ENCODE data around the gene SEC23B. TPM values are rescaled to one million over a fixed set of nuclear protein-coding genes. Genes with fewer than 3 reads are reported as not detected.

SEC23B gene
- total RNA-seq, 6 donors from 2014 or later = 21.3 to 74.3 (median 64.2) TPM

DNA sequence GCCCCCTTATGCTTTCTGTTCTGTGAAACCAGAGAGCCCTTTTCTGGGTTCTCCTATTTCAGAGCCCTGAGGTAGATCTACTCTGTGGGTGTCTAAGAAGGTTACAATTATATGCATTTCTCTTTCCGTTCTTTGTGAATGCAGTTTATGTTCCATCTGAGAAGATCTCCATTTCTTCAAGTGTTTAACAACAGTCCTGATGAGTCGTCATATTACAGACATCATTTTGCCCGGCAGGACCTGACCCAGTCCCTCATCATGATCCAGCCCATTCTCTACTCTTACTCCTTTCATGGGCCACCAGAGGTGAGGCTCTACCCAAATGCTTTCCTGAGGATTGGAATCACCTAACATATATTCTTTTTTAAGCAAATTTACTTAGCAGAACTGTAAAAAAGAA lies 40.7 kb downstream of the SEC23B start:
- H3K4me1 ChIP-seq = no peaks in the 10 kb centered on the region
- H3K27ac ChIP-seq = no peak overlapping the region
- no peak overlapping the region for H3K4me3 ChIP-seq
- ATAC-seq (ENCODE audit: low FRiP score in 2 of 2) (no peak), DNase-seq (no peak)
- H3K27me3 ChIP-seq = no peaks in the 10 kb centered on the region
- WGBS, 2 donors = 97 to 98% methylated on average over 3 of the region's 3 CpGs
- H3K36me3 ChIP-seq = peaks cover 10 to 100% (median 73%) of the 10 kb centered on the region in 4 donors
- no peak for TF ChIP-seq POLR2A (IDR thresholded peaks at IDR 0.05)
- TF ChIP-seq, protein P1, sequence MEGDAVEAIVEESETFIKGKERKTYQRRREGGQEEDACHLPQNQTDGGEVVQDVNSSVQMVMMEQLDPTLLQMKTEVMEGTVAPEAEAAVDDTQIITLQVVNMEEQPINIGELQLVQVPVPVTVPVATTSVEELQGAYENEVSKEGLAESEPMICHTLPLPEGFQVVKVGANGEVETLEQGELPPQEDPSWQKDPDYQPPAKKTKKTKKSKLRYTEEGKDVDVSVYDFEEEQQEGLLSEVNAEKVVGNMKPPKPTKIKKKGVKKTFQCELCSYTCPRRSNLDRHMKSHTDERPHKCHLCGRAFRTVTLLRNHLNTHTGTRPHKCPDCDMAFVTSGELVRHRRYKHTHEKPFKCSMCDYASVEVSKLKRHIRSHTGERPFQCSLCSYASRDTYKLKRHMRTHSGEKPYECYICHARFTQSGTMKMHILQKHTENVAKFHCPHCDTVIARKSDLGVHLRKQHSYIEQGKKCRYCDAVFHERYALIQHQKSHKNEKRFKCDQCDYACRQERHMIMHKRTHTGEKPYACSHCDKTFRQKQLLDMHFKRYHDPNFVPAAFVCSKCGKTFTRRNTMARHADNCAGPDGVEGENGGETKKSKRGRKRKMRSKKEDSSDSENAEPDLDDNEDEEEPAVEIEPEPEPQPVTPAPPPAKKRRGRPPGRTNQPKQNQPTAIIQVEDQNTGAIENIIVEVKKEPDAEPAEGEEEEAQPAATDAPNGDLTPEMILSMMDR (IDR thresholded peaks at IDR 0.05) = no peak
- TF ChIP-seq POLR2AphosphoS5 (IDR thresholded peaks at IDR 0.05) = no peak
- TF ChIP-seq EP300 (IDR thresholded peaks at IDR 0.05) = no peak
- no peaks in the 10 kb centered on the region for H3K9me3 ChIP-seq

DNA sequence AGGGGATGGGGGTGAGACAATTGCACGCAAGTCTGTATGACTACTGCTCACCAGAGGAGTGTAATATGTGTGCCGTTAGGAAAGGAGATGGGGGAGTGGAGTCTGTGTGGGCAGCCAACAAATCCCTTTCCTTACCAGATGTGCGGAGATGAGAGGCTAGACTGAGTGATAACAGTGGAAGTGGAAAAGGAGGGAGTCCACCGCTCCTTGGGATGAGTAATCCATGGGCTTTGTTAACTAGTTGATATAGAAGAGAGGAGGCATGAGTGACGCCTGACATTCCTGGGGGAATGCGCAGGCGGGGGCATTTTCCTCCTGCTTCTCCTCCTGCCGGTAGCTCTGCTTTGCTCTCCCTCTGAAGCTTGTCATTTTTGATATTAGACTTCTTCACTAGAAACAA lies 46.0 kb downstream of the SEC23B start:
- no peak for ATAC-seq (ENCODE audit: low FRiP score in 2 of 2)
- 98% methylated on average over 8 of the region's 8 CpGs for WGBS, 2 donors
- H3K27me3 ChIP-seq = no peaks in the 10 kb centered on the region
- H3K4me1 ChIP-seq = no peaks in the 10 kb centered on the region
- H3K9me3 ChIP-seq = no peaks in the 10 kb centered on the region
- peaks cover 21 to 97% (median 63%) of the 10 kb centered on the region in 4 donors for H3K36me3 ChIP-seq
- no peak overlapping the region for H3K4me3 ChIP-seq
- no peak for DNase-seq
- H3K27ac ChIP-seq = no peak overlapping the region
- no peak for TF ChIP-seq EP300 (IDR thresholded peaks at IDR 0.05)
- TF ChIP-seq POLR2AphosphoS5 (IDR thresholded peaks at IDR 0.05) = no peak
- TF ChIP-seq, protein P1 (IDR thresholded peaks at IDR 0.05) = no peak
- TF ChIP-seq POLR2A (IDR thresholded peaks at IDR 0.05) = no peak

DNA sequence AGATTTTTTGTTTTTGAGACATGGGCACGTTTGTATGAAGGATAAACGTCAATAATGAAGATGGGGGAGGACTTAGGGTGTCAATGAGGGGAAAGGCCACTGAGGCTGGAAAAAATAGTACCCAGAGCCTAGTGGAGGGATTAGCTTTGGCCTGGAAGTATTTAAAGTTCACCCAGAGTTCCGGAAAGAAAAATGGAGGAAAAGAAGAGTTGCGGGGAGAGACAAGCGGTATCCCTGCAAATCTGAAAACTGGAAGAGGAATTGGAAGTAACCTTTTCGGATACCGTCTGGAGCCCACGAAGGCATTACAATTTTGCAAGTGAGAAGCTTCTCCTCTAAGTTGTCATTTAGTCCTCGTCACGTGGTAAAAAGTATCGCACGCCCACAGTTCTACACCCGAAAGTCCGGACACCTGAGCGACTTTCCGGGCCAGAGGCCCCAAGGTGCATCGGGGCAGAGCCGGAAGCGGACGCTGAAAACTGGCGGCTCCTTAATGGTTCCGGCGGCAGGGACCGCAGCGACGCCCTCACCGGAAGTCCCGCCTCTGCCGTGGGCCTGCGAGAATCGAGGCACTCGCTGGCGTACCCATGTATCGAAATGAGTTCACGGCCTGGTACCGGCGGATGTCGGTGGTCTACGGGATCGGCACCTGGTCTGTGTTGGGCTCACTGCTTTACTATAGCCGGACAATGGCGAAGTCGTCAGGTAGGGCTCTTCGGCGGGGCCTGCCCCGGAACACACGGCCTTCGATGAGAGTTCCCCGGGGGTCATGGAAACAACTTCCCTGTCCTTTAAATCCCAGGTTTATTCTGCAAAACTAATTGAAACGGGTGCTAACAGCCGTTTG lies 59.4 kb downstream of the SEC23B start, which contains the start of gene SMIM26:
Gene SMIM26 (plus strand): TSS at position 541 of the 847 bp plus-strand sequence. CDS start 47 bp downstream, at position 588.
- ATAC-seq (ENCODE audit: low FRiP score in 2 of 2) = peak; percentile 98 to 99
- H3K27ac ChIP-seq = peak within 1 kb of the TSS; percentile 85 to 93 (median 89)

DNA sequence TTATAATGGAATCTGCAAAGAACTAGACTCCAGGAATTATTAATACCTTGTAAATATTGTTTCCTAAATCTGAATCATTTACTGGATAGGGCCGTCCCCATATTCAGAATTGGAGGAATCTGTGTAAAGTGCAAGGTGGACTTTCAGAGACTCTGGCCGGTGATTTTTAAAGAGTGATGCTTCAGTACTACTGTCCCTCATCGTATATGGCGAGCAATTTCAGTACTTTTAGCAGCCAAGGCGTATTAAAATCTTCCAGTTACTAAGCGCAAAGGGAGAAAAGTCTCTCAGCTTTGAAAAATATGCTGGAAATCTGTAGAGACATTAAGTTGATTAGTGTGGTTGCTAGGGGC lies 60.0 kb downstream of the SEC23B start:
- Histone ChIP-seq H3K27ac (peak overlapping the region; percentile 85 to 93 (median 89)), H3K36me3 (peaks cover 0 to 31% (median 13%) of the 10 kb centered on the region in 4 donors), H3K4me3 (peak overlapping the region; percentile 59 to 87 (median 72)), H3K9me3 (no peaks in the 10 kb centered on the region), H3K4me1 (peaks cover 6 to 17% (median 14%) of the 10 kb centered on the region in 4 donors), H3K27me3 (no peaks in the 10 kb centered on the region)
- TF ChIP-seq EP300 (IDR thresholded peaks at IDR 0.05) (no peak), POLR2AphosphoS5 (IDR thresholded peaks at IDR 0.05) (no peak), POLR2A (IDR thresholded peaks at IDR 0.05) (no peak)
- TF ChIP-seq, protein P1 (IDR thresholded peaks at IDR 0.05) = no peak
- WGBS, 2 donors = 9 to 10% methylated on average over 6 of the region's 6 CpGs
- ATAC-seq (ENCODE audit: low FRiP score in 2 of 2) (peak; percentile 31 to 52), DNase-seq (no peak)

More for the DNA sequence above, 59.4 kb downstream of the SEC23B start, which contains the start of gene SMIM26:
- H3K9me3 ChIP-seq = no peaks in the 10 kb centered on the region
- H3K4me1 ChIP-seq = peaks cover 6 to 17% (median 14%) of the 10 kb centered on the region in 4 donors
- 0 to 1% methylated on average over 27 to 42 of the region's 51 CpGs for WGBS, 2 donors
- H3K27me3 ChIP-seq = no peaks in the 10 kb centered on the region
- TF ChIP-seq EP300 (IDR thresholded peaks at IDR 0.05) (no peak), POLR2AphosphoS5 (IDR thresholded peaks at IDR 0.05) (peak; percentile 82 to 92), POLR2A (IDR thresholded peaks at IDR 0.05) (peak in 2 of 4 donors; percentile 37 to 74)
- TF ChIP-seq, protein P1 (IDR thresholded peaks at IDR 0.05) = no peak
- H3K4me3 ChIP-seq = peak within 1 kb of the TSS; percentile 59 to 87 (median 72)
- H3K36me3 ChIP-seq = peaks cover 0 to 36% (median 15%) of the 10 kb centered on the region in 4 donors
- DNase-seq = peak; percentile 94 to 97

Data from upper lobe of left lung (tissue), 6 donors.